K562 (cell line): Measurements from ENCODE around the gene SLC35A4.

Source experiments
- HDGF ChIP-seq: fragments of 450-650 bp; IDR thresholded peaks from 2 replicates; pipeline ENCODE4 v1.6.1; 2016
- KLF10 ChIP-seq: fragments of 250-450 bp; sonication (Bioruptor Pico); IDR thresholded peaks from 2 replicates; pipeline ENCODE4 v1.6.1; 2021; ENCODE audit warnings: matching md5 sums
- NFYB ChIP-seq: IDR thresholded peaks from 2 replicates; pipeline ENCODE4 v1.6.1; 2011; ENCODE audit warnings: mild to moderate bottlenecking, moderate library complexity; ENCODE audit not compliant: insufficient read length; ENCODE audit errors: extremely low read depth
- NR2F6 ChIP-seq: fragments of 450-650 bp; formaldehyde crosslinking; IDR thresholded peaks from 2 replicates; pipeline ENCODE4 v1.4.0; 2020; ENCODE audit warnings: mild to moderate bottlenecking
- POLR2AphosphoS5 ChIP-seq: IDR thresholded peaks from 2 replicates; pipeline ENCODE4 v1.6.1; 2011; ENCODE audit warnings: mild to moderate bottlenecking, low read depth, low read length, moderate library complexity; ENCODE audit not compliant: control insufficient read depth, insufficient read depth
- SIRT6 ChIP-seq: IDR thresholded peaks from one replicate; pipeline ENCODE4 v1.6.1; 2012; ENCODE audit warnings: low read depth, mild to moderate bottlenecking, control low read depth, inconsistent platforms, low read length, moderate library complexity
- SMARCC2 ChIP-seq: fragments of 450-650 bp; IDR thresholded peaks from 2 replicates; pipeline ENCODE4 v1.6.1; 2017; ENCODE audit warnings: antibody characterized with exemption, moderate library complexity, mild to moderate bottlenecking, low read depth
- TEAD1 ChIP-seq, 2 experiments: fragments of 450-650 bp in 1 of 2; sonication (generic) in 1 of 2; formaldehyde crosslinking; IDR thresholded peaks; 2 replicates each; pipeline versions ENCODE4 v1.4.0 to v1.8.0; 2020 to 2022; ENCODE audit warnings: mild to moderate bottlenecking in 2 of 2, missing genetic modification reagents in 1 of 2
- TF ChIP-seq, protein P1 (sequence below), 2 experiments: fragments of 450-650 bp; IDR thresholded peaks; 2 replicates each; pipeline ENCODE4 v1.6.1; 2016

DNA sequence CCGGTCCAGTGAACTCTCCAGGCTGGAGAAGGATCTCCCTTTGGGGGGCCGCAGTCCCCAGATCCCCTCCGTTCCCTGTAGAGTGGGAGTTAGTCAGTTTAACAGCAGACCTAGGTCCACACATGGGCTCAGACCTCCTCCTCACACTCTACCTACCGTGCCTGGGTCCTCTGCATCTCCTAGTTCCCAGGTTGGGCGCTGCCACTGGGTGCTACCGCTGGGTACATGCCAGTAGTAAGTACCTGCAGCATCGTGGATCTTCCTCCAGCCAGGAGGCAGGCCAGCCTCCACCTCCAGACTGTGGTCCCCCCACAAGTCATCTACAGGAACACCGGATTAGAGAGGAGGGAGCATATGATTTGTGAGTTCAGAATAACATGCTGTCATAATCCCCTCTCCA lies 1.0 kb upstream of the SLC35A4 start:
- TF ChIP-seq SMARCC2 (no peak), SIRT6 (no peak), POLR2AphosphoS5 (no peak), NR2F6 (CRISPR knock-in tag) (no peak), TEAD1 (CRISPR knock-in tag; IDR thresholded peaks at IDR 0.05) (no peak), HDGF (no peak), NFYB (no peak), KLF10 (CRISPR knock-in tag) (no peak)
- TF ChIP-seq, protein P1, sequence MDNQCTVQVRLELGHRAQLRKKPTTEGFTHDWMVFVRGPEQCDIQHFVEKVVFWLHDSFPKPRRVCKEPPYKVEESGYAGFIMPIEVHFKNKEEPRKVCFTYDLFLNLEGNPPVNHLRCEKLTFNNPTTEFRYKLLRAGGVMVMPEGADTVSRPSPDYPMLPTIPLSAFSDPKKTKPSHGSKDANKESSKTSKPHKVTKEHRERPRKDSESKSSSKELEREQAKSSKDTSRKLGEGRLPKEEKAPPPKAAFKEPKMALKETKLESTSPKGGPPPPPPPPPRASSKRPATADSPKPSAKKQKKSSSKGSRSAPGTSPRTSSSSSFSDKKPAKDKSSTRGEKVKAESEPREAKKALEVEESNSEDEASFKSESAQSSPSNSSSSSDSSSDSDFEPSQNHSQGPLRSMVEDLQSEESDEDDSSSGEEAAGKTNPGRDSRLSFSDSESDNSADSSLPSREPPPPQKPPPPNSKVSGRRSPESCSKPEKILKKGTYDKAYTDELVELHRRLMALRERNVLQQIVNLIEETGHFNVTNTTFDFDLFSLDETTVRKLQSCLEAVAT (IDR thresholded peaks at IDR 0.05), result no peak
